OCI-M1 (cell line): ENCODE data around the gene DNASE2B.

Source experiments
- DNase-seq: peaks from one replicate; lab custom pipeline; 2025; lab: John Stamatoyannopoulos, UW

DNASE2B gene, protein sequence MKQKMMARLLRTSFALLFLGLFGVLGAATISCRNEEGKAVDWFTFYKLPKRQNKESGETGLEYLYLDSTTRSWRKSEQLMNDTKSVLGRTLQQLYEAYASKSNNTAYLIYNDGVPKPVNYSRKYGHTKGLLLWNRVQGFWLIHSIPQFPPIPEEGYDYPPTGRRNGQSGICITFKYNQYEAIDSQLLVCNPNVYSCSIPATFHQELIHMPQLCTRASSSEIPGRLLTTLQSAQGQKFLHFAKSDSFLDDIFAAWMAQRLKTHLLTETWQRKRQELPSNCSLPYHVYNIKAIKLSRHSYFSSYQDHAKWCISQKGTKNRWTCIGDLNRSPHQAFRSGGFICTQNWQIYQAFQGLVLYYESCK

DNA sequence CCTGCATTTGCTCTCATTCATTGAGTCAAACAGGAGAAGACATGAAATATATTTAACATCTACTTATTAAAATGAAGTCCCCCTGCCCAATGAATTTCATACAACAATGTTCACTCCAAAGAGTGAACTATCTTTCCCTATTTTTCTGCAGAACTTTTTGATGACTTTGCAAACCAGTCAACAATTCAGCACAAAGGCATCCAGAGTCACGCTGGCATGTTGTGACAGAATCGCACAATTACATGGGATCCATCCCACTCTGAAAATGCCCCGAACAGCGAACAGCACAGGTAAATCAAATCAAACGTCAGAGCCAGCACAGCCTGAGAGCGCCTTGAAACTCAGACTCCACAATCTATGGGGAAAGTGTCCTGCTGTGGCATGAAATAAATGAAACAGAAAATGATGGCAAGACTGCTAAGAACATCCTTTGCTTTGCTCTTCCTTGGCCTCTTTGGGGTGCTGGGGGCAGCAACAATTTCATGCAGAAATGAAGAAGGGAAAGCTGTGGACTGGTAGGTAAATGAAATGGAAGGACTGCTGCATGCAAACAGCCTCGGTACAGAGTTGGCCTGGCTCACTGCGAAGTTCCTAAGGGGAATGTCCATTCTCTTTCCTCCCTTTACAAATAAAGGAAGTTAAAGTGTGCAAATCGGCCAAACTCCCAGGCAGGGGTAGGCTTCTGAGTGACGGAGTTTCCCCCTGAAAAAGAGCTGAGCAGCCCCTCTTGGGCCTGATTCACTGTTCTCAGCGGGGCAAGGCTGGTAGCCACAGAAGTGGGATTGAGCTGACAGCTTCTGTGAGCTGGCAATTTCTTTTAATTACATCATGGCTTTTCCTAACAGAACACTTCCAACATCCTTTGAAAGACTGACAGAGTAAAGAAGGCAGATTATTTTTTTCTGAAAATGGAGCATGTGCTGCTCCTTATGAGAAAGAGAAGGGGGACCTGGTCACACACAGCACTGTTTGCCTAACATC is at the start of gene DNASE2B:
DNASE2B (plus strand) TSS at position 310 of the 981 bp plus-strand sequence; CDS start at position 391, 81 bp downstream.
- peak; percentile 13 for DNase-seq

DNA sequence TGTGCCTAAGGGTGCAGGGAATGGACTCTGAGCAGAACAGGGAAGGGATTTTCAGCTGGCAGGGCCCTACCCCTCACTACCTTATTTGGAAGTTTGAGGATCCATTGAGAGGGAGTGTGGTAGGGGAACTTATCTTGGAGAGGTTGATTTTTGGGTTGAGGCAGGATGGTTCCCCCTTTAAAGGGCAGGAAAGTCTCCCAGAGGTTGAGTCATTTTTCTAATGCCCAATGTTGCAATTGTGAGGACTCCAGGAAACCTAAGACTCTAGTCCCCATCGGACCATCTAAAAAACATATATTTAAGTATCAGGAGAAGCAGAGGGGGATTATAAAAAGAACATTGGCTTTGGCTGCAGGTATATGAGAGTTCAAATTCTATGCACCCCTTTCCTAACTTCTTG is 49.5 kb upstream of the DNASE2B start:
- DNase-seq: no peak

DNA sequence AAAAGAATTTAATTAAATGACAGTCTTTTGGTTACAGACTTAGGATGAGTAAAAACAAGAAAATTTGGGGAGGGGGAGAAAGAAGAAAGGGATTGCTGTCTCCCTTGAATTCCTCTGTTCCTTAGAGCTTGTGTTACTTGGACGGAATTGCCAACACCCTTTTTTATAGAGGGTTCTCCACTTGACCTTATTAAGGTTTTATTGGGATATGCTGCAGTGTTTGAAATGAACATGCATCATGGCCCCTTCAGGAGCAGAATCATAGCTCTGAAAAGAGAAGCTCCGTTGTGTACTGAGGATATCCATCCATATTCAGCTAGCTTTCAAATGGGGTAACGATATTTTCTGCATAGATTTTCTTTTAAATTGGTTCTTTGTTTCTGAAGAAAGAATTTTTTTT is 48.2 kb upstream of the DNASE2B start:
- no peak for DNase-seq

DNA sequence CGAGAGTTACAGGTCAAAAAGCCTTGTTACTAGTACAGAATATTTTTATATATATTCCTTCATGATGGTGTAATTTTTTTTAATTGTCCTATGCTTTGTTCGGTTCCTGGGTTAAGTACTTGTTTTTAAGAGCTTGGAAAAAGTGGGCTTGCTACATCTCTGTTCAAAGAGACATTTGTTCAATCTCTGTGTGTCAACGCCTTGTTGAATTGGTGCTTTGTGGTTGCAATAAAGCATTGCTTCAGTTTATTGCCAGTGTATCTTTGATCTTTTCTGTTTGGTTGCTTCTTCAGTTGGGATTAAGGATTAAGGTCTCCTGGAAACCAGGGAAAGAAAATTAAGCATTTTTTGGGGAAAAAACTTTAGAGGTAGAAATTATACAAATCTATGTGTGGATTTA is 47.7 kb upstream of the DNASE2B start:
- no peak for DNase-seq

DNA sequence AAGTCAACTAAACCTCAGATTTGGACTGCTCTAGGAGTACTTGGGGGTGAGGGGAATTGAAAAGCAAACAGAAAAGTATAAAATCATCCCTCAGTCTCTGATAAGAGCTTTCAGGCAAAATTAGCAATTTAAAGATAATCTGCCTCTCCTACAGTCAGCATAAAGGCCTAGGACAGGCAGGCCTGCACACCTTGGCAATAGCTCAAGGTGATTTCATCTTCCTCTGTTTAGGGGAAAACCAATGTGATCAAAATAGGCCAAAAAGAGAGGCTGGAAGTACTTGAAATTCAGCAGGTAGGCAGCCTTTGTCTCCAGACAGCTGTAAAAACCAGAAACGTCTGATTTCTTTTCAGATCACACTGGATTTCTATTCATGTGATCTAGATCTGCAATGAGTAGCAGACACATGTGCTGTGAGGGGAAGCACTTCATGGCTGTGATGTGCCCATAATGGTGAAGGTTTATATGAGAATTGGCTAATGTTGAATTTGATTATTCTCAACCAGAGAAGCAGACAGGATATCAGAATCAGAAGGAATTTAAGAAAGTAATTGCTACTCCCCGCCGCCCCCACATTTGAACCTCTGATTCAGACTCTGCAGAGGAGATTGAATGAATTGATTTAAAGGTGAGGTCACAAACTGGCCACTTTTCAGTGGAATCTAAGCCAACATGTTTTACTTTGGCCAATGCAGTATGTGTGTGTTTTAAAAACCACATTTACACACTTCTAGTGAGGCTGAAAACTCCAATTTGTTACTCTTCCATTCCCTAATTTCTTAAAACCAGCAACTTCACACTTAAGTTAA is 45.8 kb upstream of the DNASE2B start:
- DNase-seq: no peak

DNA sequence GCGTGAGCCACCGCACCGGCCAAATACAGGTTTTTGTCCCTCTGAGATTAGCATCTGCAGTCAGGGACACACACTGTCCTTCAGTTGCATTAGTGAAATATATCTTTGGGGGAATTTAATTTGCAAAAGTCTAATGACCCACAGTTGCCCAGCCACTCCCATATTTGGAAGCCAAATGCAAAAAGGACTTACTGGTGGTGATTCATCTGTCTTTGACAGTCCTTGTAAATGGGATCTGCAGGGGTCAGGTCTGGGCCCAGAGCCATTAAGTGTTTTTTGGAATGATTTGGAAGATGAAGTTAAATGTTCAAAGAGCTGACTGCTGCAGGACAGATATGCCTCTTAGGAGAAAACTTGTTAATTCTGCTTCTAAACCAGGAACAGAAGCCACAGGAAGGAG is 44.6 kb upstream of the DNASE2B start:
- DNase-seq: no peak

DNA sequence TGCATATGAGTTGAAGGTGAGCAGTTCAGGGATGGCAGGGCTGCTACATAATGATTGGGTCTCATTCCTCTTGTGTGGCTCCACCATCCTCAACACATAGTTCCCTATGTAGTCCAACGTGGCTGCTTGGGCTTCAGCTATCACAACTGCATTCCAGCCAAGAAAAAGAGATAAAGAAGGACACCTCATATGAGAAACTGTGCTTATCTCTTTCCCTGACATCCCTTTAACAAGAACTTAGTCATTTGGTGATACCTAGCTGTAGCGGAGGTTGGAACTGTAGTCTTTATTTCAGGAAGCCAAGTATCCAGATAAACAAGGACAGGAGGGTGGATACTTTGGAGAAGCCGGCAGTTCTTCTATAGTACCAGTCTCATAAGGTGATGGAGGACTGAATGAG is 42.7 kb upstream of the DNASE2B start:
- no peak for DNase-seq

DNA sequence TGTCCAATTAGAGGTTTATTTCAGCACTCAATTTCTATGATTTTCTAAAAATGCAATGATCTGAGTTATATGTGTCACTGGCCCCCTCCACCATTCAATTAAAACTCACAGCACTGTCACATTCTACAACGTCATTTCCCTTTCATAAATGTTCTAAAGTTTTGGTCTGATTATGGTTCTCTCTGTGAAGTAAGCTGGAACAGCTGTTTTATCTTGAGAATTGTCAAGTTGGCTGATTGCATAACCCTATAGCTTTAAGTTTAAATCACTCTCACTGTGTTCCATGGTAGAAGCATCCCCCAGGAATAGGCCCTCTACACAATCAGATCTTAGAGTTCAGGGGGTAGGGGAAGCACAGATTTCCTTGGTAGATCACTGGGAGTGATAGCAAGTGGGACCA is 41.4 kb upstream of the DNASE2B start:
- DNase-seq: no peak

DNA sequence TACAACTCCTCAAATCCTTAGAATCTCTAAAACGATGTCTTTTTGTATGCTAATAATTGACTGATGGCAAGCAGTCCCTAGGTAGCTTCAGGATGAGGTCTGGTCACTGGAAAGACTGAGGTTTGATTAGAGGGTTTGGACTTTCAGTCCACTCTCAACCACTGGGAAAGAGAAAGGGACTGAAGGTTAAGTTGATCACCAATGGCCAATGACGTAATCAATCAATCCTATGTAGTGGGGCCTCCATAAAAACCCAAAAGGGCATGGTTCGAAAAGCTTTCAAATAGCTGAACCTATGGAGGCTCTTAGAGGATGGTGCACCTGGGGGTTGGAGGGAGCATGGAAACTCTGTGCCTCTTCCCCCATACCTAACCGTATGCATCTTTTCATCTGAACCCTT is 39.6 kb upstream of the DNASE2B start:
- DNase-seq: no peak

DNA sequence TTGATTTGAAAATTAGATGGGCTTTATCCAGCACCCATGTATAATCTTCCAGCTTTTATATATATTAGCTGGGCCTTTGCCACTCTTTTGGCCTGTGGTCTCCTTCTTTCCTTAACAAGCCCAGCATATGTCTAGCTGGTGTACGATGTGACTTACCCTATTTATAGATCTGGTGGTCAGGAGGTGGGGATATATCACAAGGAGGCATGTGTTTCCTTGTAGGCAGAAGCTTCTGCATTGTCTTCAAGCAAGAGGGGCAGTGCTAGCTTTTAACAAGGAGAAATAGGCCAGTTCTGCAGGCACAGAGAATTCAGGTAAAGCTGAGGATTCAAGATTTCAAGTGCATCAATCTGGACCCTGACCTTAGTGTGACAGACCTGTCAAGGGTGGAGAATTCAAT is 38.0 kb upstream of the DNASE2B start:
- peak; percentile 24 for DNase-seq

DNA sequence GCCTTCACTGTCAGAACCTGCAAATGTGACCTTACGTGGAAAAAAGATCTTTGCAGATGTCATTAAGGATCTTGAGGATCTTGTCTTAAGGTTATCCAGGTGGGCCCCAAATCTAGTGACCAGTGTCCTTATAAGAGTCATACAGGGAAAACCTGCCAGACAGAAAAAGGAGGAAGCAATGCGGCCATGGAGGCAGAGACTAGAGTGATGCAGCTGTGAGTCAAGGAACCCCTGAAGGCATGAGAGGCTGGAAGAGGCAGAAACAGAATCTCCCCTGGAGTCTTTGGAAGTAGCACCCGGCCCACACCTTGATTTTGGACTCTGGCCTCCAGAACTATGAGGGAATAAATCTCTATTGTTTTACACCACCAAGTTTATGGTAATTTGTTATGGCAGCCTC is 36.5 kb upstream of the DNASE2B start:
- DNase-seq: no peak

DNA sequence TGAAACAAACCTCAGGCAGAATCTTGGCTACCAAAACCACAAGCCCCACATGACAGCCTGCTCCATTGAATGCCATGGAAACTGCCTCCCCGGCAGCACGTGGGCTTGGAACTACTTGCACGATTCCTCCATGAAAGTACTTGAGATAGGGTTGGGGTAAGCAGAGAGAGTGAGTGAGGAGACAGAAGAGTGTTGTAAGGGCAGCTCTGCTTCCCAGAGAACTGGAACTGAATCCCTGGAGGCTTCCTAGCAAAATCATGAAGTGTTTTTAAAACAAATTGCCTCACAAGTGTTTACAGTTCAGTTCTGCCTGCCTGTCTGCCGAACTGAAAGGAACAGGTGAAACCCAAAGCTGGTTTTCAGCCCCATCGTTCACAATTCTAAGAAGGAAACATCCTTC is 35.3 kb upstream of the DNASE2B start:
- DNase-seq: no peak

DNA sequence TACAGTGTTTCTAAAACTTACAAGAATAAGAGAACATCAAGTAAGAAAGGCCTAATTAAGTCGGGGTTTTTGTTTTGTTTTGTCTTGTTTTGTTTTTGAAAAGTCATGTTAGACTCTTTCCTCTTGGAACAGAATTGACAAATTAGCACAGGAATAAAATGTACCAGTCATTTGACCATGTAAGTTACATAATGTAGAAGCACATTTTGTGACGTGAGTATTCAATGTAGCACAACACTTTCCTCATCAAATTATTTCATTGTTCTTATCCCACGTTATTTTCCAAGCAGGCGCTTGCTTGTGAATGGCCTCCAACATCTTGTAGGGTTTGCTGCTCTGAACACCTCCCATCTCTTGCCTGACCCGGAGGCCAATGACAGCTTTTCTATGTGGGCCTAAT is 34.7 kb upstream of the DNASE2B start:
- DNase-seq: no peak

DNA sequence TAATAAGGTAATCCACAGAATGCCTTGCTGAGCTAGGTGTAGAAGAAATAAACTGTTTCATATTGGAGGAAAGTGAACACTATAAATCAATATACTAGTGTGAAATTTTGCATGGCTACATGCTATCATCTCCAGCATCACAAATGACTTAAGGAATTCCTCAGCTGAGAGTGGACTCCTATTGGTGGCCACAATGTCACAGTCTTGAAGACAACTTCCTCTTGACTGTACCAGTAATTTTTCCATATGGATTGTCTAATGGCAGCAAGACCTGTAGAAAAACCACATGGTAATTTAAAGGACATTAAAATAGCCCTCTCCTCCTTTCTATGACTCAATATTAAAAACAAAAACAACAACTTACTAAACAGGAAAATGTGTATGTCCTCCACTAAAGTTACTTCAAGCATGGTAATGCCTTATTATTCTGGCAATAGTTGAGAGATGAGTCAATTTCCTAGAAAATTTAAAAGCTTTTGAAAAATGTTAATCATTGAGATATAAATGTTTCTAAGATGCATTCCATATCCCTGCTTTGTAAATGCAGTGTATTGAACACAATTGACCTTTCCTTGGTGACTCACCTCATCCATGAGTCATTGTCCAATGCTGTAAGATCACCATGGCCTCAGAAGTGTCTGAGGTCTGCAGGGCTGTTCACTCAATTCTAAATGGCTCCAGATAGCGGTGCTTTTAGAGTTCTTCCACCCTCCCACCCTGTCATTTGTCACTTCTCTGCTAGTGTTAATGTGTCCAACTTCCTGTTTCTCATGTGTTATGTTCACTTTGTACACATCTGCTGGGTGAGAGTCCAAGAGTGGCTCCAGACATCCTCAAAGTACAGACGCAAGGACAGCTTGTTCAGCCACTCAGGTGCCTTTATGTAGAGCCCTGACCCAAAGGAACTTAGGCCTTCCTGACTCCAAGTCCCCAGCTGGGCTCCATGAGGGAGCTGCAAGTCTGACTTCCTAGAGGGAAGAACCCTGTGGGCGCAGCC is 32.8 kb upstream of the DNASE2B start:
- peak; percentile 86 for DNase-seq

DNA sequence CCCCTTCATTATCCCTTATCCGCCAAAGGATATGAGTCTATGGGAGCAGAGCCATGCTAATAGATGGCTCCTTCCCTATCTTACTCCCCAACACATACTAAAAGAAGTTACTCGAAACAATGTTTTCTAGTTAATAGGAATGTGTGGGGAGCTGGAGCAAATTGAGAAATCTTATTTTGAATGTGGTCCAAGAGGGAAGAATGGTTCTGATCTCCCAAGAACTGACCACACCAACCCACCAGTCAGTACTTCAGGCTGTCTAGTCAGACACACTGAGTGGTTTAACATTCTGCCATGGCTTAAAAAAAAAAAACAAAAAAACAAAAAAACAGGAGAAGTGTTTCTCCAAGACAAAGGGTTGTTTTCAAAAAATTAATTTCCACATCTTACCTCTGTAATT is 31.5 kb upstream of the DNASE2B start:
- no peak for DNase-seq

DNA sequence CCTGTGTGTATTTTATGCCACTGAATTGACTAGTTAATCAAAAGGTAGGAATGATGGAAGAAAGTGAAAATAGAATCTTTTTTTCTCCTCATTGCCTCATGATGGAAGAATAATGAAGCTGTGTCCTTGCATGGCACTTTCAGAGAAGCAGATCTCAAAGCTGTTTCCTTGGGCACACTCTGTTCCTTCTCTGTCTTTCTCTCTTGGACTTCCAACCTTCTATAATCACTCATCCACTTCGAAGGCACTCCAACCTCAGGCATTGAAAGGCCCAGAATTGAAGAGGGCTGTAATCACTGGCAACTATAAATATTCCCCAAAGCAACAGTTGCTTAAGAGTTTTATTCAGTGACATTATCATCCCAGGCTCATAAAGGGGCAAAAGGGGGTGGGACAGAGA is 31.1 kb upstream of the DNASE2B start:
- DNase-seq: no peak

DNA sequence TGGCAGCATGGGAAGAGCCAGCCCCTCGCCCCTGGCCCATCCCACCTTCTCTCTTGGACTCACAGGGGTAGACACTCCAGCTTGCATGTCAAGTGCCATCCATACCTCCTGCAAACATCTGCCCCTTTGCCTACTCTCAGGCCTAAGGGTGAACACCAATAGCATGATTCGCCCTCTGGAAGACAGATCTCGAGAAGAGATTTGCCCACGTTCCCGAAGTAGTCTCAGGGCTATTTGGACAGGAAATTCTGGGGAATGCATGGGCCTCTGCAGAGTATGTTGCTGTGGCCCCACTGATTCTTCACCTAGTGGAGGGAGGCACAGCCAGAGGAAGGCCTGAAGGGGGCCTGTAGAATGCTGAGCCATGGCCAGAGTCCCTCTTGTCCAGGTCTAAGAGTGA is 29.8 kb upstream of the DNASE2B start:
- DNase-seq: no peak

DNA sequence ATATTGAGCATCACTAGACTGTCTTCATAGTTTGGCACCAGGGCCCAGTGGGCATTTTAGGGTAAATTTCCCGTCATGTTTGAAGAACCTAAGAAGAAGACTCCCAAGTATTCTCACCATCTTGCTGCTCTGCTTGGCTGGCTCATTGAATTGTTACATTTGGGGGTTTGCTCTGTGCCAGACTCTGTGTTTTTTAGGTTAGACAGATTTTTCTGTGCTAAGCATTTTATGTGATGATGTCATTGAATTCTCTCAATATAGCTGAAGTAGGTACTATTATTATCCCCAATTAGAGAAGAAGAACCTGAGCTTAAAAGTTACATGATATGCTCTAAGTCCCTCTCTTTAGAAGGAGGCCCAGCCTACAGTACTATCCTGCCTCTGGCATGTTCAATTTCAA is 28.0 kb upstream of the DNASE2B start:
- no peak for DNase-seq

DNA sequence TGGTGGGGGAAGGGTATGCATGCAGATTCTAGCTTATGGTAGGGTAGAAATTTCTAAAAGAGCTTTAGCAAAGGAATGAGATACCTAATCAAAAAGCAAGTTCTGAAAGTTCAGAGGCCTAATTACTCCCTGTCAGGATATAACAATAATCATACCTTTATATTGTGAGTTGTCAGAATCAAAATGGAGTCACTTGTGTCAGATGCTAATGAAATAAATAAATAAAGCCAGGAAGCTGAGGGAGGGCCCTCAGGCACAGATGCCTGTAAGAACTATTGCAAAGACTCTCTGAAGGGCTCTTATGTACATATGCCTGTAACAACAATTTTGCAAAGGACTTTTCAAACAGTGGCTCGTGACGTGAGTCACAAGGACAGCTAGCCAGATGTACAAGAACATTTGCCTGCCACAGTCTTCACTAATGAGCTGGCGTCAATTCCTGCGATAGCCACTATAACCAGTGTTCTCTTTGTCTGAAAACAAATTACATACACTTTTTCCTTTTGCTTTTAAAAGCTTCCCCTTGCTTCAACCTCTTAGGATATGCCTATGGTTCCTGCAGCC is 27.4 kb upstream of the DNASE2B start:
- no peak for DNase-seq

DNA sequence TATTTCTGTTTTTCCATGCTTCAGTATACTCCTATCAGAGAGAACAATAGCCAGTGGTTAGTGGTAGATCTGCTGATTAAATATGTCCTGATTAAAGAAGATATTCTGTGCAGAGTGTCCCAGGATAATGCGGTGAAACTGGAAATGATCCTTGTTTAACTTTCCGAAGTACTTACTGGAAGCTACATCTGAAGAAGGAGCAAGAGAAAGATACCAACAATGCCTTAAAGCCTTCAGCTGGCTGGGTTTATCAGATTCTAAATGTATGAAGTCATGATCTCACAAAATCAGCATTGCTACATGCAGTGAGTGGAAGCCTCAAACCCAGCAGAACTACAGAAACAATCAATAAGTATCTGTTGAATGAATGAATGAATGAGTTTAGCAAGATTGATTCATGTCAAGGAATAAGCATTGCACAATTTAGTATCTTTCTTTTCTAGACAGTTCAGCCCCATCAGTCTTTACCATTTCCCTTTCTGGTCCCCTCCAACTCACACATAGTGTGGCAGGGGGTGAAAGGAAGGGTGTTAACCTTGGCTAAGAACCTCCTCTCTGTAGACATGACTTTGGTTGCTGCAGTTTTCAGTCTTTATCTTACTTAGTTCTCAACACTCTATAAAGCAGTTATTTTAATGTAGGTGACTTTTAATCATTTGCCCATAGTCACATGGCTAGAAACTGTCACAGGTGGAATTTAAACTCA is 24.7 kb upstream of the DNASE2B start:
- DNase-seq: no peak
